ENCODE results near the gene RCBTB2.

Gene RCBTB2

DNA sequence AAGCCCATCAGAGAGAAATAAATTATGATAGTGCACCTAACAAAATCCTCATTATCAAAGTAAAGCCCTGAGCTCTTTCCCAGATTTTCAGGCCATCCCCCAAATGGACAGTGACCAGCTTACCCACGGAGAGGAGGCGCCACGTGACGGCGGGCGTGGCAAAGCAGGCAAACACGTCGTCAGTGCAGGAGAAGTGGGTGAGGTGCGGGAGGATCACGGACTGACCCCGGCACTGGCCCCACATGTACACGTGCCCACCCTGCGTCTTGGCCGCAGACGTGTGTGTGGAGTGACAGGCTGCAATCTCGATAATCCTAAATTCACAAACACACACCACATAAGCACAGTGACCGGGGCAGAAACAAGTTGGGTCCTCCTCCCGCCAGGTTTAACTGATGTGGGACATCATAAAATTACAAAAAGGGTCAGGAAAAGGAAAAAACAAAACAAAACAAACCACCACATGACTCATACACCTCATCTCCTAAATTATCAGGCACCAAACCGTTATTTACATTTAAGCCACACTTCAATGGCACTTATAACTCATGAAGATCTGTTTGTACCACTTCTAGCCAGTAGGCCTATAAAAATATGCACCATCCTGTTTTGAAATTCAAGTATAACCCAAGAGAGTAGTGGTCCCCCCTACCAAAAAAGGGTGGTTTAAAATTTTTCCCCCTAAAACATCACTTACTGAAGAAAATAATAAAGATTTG is 30.1 kb downstream of the RCBTB2 start:
- TF ChIP-seq TAF1 (IDR thresholded peaks at IDR 0.05; ENCODE audit: borderline replicate concordance, insufficient read depth, low read length) (no peak), POLR2AphosphoS5 (IDR thresholded peaks at IDR 0.05; ENCODE audit: low read depth, low read length) (no peak), SIN3A (IDR thresholded peaks at IDR 0.05; ENCODE audit: borderline replicate concordance, insufficient read depth, low read length) (no peak), FOXP2 (optimal IDR thresholded peaks at IDR 0.05; ENCODE audit: borderline replicate concordance, extremely low read depth, extremely low read length, insufficient read depth) (no peak)
- TF ChIP-seq, protein P1, sequence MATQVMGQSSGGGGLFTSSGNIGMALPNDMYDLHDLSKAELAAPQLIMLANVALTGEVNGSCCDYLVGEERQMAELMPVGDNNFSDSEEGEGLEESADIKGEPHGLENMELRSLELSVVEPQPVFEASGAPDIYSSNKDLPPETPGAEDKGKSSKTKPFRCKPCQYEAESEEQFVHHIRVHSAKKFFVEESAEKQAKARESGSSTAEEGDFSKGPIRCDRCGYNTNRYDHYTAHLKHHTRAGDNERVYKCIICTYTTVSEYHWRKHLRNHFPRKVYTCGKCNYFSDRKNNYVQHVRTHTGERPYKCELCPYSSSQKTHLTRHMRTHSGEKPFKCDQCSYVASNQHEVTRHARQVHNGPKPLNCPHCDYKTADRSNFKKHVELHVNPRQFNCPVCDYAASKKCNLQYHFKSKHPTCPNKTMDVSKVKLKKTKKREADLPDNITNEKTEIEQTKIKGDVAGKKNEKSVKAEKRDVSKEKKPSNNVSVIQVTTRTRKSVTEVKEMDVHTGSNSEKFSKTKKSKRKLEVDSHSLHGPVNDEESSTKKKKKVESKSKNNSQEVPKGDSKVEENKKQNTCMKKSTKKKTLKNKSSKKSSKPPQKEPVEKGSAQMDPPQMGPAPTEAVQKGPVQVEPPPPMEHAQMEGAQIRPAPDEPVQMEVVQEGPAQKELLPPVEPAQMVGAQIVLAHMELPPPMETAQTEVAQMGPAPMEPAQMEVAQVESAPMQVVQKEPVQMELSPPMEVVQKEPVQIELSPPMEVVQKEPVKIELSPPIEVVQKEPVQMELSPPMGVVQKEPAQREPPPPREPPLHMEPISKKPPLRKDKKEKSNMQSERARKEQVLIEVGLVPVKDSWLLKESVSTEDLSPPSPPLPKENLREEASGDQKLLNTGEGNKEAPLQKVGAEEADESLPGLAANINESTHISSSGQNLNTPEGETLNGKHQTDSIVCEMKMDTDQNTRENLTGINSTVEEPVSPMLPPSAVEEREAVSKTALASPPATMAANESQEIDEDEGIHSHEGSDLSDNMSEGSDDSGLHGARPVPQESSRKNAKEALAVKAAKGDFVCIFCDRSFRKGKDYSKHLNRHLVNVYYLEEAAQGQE (IDR thresholded peaks at IDR 0.05; ENCODE audit: insufficient read depth in 1 of 2, low read depth in 2 of 2, low read length in 2 of 2), result no peak

DNA sequence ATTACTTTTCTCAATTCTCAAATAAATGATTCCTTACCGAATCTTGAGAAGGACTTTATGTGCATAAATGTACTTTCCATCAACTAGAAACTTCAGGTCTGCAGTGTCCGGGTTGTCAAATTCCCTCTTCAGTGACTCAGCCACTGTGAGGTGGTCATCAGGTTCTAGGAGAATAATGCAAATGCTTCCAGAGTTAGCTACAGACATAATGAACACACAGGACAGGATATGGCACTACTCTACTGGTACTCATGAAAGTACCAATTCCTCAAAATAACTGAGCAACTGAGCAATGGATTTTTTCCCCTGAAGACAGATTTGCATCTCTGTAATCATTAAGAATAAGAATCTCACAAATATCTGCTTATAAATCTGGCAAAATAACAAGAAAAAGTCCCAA is 31.2 kb downstream of the RCBTB2 start:
- no peak for TF ChIP-seq POLR2AphosphoS5 (IDR thresholded peaks at IDR 0.05; ENCODE audit: low read depth, low read length)

DNA sequence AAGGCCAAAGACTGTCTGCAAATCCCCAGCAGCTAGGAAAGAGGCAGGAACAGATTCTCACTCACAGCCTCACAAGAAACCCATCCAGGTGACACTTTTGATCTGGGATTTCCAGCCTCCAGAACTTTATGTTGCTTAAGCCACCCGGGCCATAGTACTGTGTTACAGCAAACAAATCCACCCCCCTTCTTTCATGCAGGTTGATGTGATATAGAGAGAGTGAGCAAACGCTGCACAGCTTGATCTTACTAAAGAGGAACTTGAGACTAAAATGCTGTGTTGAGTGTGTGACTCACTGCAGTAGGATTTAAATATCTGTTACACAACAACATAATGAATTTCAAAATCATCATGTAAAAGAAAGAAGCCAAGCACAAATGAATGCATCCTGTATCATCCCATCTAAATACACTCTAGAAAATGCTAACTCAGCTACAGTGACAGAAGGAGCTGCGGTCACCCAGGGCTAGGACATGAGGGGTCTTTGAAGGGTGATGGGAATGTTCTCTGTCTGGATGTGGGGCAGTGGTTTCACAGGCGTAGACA is 32.2 kb downstream of the RCBTB2 start:
- TF ChIP-seq POLR2AphosphoS5 (IDR thresholded peaks at IDR 0.05; ENCODE audit: low read depth, low read length) (no peak), FOXP2 (optimal IDR thresholded peaks at IDR 0.05; ENCODE audit: borderline replicate concordance, extremely low read depth, extremely low read length, insufficient read depth) (no peak), TAF1 (IDR thresholded peaks at IDR 0.05; ENCODE audit: borderline replicate concordance, insufficient read depth, low read length) (no peak), SIN3A (IDR thresholded peaks at IDR 0.05; ENCODE audit: borderline replicate concordance, insufficient read depth, low read length) (no peak)
- TF ChIP-seq, protein P1 (IDR thresholded peaks at IDR 0.05; ENCODE audit: insufficient read depth in 1 of 2, low read depth in 2 of 2, low read length in 2 of 2), result no peak

DNA sequence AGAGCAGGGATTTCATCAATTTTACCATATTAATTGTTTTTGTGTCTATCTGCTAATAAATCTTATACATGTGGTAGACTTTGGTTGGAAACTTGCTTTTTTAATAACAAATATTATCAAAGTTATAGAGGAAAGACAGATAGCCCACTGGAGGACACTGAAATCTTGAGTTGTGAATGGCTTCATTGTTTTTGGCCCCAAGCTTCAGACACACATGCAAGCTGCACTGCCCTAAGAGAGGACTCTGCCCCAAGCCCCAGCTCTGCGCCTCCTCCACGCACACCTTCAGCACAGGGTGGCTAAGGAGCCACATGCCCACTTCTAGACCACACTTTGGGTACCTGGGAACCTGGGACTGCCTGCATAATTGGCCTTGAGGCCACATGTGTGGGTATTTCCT is 35.2 kb downstream of the RCBTB2 start:
- TF ChIP-seq FOXP2 (optimal IDR thresholded peaks at IDR 0.05; ENCODE audit: borderline replicate concordance, extremely low read depth, extremely low read length, insufficient read depth), result no peak
- TF ChIP-seq SIN3A (IDR thresholded peaks at IDR 0.05; ENCODE audit: borderline replicate concordance, insufficient read depth, low read length), result no peak
- no peak for TF ChIP-seq TAF1 (IDR thresholded peaks at IDR 0.05; ENCODE audit: borderline replicate concordance, insufficient read depth, low read length)
- no peak for TF ChIP-seq POLR2AphosphoS5 (IDR thresholded peaks at IDR 0.05; ENCODE audit: low read depth, low read length)
- TF ChIP-seq, protein P1 (IDR thresholded peaks at IDR 0.05; ENCODE audit: insufficient read depth in 1 of 2, low read depth in 2 of 2, low read length in 2 of 2), result no peak

DNA sequence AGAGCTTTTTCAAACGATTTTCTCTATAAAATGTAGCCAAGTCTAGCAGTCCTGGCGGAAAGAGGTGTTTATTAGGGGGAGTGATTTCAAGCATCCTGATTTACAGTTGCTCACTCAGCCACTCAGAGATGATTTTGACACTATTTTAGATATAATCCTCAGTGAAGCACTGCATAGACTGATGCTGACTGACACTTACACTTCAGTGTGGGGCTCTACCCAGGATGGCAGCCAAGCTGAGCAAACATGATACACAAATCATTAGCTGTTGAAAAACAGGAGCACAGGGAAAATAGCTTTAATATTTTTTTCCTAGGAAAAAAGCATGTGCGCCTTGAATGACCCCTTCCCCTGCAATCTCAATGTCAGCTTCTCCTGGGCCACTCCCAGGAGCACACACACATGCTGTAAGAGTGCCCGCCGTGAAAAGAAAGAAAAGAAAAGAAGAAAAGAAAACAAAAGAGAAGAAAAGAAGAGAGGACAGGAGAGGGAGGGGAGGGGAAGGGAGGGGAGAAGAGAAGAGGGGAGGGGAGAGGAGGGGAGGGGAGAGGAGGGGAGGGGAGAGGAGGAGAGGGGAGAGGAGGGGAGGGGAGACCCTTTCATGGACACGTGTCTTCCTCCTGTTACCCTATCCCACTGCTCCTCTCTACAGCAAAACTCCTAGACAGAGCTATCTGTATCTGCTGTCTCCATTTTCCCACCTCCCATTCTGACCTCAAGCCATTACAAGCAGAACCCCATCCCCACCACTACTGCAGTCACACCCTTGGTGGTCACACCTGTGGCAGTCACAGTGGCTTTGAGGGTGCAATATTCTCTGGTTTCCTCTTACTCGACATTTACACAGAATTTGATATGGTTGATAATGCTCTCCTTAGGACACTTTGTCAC is 36.4 kb downstream of the RCBTB2 start:
- no peak for TF ChIP-seq SIN3A (IDR thresholded peaks at IDR 0.05; ENCODE audit: borderline replicate concordance, insufficient read depth, low read length)
- no peak for TF ChIP-seq POLR2AphosphoS5 (IDR thresholded peaks at IDR 0.05; ENCODE audit: low read depth, low read length)
- TF ChIP-seq, protein P1 (IDR thresholded peaks at IDR 0.05; ENCODE audit: insufficient read depth in 1 of 2, low read depth in 2 of 2, low read length in 2 of 2), result no peak
- TF ChIP-seq TAF1 (IDR thresholded peaks at IDR 0.05; ENCODE audit: borderline replicate concordance, insufficient read depth, low read length), result no peak
- no peak for TF ChIP-seq FOXP2 (optimal IDR thresholded peaks at IDR 0.05; ENCODE audit: borderline replicate concordance, extremely low read depth, extremely low read length, insufficient read depth)
